Panc1 (cell line): Measurements from ENCODE around the gene PGS1.

Experiments
- POLR2AphosphoS5 ChIP-seq: IDR thresholded peaks from 2 replicates; pipeline ENCODE4 v1.6.1; 2012; ENCODE audit warnings: mild to moderate bottlenecking, low read depth, low read length, moderate library complexity
- SIN3A ChIP-seq: IDR thresholded peaks from 2 replicates; pipeline ENCODE4 v1.6.1; 2012; ENCODE audit warnings: low read depth, mild to moderate bottlenecking, low read length, moderate library complexity, borderline replicate concordance; ENCODE audit not compliant: insufficient read depth
- TCF7L2 ChIP-seq: IDR thresholded peaks from 2 replicates; pipeline ENCODE4 v1.6.1; 2011; ENCODE audit warnings: mild to moderate bottlenecking, low read depth, low read length, inconsistent platforms
- TF ChIP-seq, protein P1 (sequence below): fragments of 450-650 bp; IDR thresholded peaks from 2 replicates; pipeline ENCODE4 v1.5.1; 2017; ENCODE audit warnings: mild to moderate bottlenecking
- TF ChIP-seq, protein P2 (sequence below), 2 experiments: IDR thresholded peaks; 2 replicates each; pipeline ENCODE4 v1.6.1; 2011 to 2012; ENCODE audit warnings: low read depth in 2 of 2, control low read depth in 1 of 2, low read length in 1 of 2, mild to moderate bottlenecking in 1 of 2, moderate library complexity in 1 of 2; ENCODE audit not compliant: insufficient read depth in 1 of 2

DNA sequence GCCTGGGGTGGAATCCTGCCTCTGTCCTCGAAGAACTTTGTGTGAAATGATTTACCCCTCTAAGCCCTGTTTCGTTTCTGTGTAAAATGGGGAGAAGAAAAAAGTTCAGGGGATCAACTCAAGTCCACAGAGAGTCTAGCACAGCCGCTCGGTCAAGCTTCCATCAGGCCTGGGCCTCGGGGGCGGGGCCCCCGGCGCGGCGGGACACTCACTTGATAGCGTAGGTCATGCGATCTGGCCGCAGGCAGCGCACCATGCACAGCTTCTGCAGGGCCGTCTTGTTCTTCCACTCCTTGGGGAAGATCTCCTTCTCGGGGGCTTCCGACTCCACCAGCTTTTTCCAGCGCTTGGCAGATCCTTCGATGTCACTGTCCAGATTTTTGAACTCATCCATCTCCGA is 65.9 kb downstream of the PGS1 start:
- TF ChIP-seq, protein P1, sequence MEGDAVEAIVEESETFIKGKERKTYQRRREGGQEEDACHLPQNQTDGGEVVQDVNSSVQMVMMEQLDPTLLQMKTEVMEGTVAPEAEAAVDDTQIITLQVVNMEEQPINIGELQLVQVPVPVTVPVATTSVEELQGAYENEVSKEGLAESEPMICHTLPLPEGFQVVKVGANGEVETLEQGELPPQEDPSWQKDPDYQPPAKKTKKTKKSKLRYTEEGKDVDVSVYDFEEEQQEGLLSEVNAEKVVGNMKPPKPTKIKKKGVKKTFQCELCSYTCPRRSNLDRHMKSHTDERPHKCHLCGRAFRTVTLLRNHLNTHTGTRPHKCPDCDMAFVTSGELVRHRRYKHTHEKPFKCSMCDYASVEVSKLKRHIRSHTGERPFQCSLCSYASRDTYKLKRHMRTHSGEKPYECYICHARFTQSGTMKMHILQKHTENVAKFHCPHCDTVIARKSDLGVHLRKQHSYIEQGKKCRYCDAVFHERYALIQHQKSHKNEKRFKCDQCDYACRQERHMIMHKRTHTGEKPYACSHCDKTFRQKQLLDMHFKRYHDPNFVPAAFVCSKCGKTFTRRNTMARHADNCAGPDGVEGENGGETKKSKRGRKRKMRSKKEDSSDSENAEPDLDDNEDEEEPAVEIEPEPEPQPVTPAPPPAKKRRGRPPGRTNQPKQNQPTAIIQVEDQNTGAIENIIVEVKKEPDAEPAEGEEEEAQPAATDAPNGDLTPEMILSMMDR, result no peak
- TF ChIP-seq POLR2AphosphoS5, result no peak
- TF ChIP-seq, protein P2, sequence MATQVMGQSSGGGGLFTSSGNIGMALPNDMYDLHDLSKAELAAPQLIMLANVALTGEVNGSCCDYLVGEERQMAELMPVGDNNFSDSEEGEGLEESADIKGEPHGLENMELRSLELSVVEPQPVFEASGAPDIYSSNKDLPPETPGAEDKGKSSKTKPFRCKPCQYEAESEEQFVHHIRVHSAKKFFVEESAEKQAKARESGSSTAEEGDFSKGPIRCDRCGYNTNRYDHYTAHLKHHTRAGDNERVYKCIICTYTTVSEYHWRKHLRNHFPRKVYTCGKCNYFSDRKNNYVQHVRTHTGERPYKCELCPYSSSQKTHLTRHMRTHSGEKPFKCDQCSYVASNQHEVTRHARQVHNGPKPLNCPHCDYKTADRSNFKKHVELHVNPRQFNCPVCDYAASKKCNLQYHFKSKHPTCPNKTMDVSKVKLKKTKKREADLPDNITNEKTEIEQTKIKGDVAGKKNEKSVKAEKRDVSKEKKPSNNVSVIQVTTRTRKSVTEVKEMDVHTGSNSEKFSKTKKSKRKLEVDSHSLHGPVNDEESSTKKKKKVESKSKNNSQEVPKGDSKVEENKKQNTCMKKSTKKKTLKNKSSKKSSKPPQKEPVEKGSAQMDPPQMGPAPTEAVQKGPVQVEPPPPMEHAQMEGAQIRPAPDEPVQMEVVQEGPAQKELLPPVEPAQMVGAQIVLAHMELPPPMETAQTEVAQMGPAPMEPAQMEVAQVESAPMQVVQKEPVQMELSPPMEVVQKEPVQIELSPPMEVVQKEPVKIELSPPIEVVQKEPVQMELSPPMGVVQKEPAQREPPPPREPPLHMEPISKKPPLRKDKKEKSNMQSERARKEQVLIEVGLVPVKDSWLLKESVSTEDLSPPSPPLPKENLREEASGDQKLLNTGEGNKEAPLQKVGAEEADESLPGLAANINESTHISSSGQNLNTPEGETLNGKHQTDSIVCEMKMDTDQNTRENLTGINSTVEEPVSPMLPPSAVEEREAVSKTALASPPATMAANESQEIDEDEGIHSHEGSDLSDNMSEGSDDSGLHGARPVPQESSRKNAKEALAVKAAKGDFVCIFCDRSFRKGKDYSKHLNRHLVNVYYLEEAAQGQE (IDR thresholded peaks at IDR 0.05; ENCODE audit: insufficient read depth in 1 of 2, low read depth in 2 of 2, low read length in 1 of 2), result no peak
- TF ChIP-seq TCF7L2, result no peak
- TF ChIP-seq SIN3A, result no peak
